Tibial artery (tissue), 4 donors: Measurements from ENCODE around the gene NPTN.
"Not testable (repeated sequence)": the region's sequence is repeated elsewhere in the genome, so short reads cannot be mapped to it uniquely, and the experiment has no call there.

Experiments used
- DNase-seq, 2 donors: peaks; one replicate each; pipeline ENCODE4 v3.0.0-alpha.2; 2019
- H3K27ac ChIP-seq, 2 donors: fragments of 200-600 bp; sonication (generic) in 1 of 2; 1 replicate in 1 of 2; 2 replicates in 1 of 2; pipeline ENCODE4 v1.5.1; 2018 to 2019; ENCODE audit warnings: mild to moderate bottlenecking in 1 of 2
- H3K27me3 ChIP-seq, 2 donors: fragments of 200-600 bp; sonication (generic) in 1 of 2; one replicate each; pipeline versions ENCODE4 v1.5.1 to v1.6.0; 2016 to 2019
- H3K36me3 ChIP-seq, 3 donors: fragments of 200-600 bp; sonication (generic) in 2 of 3; one replicate each; pipeline ENCODE4 v1.5.1; 2016 to 2019; ENCODE audit warnings: mild to moderate bottlenecking in 2 of 3
- H3K4me1 ChIP-seq, 4 donors: fragments of 200-600 bp; sonication (generic) in 2 of 4; 1 replicate in 3 of 4; 2 replicates in 1 of 4; pipeline ENCODE4 v1.5.1; 2016 to 2019
- H3K4me3 ChIP-seq, 2 donors: fragments of 200-600 bp; sonication (generic) in 1 of 2; 1 replicate in 1 of 2; 2 replicates in 1 of 2; pipeline ENCODE4 v1.5.1; 2018 to 2019; ENCODE audit warnings: mild to moderate bottlenecking in 2 of 2
- H3K9me3 ChIP-seq, 3 donors: fragments of 200-600 bp; sonication (generic) in 1 of 3; one replicate each; pipeline ENCODE4 v1.5.1; 2016 to 2019
- intact Hi-C: fragments of 100-400 bp; cut with DNase I; formaldehyde crosslinking; loops from one replicate; pipeline ENCODE4 v1.15.0; 2023; ENCODE audit warnings: low total_unique reads
- TF ChIP-seq, protein P1 (sequence below), 2 experiments: fragments of 200-600 bp in 1 of 2; fragments of 450-650 bp in 1 of 2; IDR thresholded peaks; one replicate each; pipeline ENCODE4 v1.5.1; 2017 to 2019; ENCODE audit warnings: antibody characterized with exemption in 2 of 2, mild to moderate bottlenecking in 1 of 2, moderate library complexity in 1 of 2

Gene NPTN

DNA sequence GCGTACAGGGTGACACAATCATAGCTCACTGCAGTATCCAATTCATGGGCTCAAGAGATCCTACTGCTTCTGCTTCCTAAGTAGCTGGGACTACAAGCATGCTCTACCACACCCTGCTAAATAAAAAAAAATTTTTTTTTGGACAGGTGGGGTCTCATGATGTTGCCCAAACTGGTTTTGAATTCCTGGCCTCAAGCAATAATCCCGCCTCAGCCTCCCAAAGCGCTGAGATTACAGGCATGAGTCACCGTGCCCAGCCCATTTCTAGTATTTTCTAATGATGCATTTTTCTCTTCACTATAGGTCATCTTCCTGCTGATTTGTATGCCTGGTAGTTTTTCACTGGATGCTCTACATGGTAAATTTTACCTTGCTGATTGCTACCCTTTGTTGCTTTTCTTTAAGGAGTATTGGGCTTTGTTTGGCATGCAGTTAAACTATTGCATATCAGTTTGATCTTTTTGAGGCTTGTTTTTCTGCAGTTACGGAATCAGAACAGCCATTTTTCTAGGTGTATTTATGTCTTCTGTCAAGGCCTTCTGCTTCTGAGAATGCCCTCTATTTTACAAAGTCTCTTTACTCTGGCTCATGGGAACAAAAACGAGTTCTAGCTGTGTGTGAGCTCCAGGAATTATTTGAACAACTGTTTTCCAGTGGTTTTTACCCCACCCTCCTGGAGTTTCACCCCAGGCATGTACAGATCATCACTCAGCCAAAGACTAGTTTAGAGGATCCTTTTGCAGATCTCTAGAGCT is 14.2 kb upstream of the NPTN start:
- H3K36me3 ChIP-seq: no peaks in the 10 kb centered on the region
- H3K27ac ChIP-seq: no peak overlapping the region
- no peaks in the 10 kb centered on the region for H3K9me3 ChIP-seq
- H3K4me3 ChIP-seq: no peak overlapping the region
- H3K27me3 ChIP-seq: peaks cover 0 to 15% of the 10 kb centered on the region in 2 donors
- no peak for DNase-seq
- intact Hi-C loops: no loop called here
- H3K4me1 ChIP-seq: no peaks in the 10 kb centered on the region
- TF ChIP-seq, protein P1, sequence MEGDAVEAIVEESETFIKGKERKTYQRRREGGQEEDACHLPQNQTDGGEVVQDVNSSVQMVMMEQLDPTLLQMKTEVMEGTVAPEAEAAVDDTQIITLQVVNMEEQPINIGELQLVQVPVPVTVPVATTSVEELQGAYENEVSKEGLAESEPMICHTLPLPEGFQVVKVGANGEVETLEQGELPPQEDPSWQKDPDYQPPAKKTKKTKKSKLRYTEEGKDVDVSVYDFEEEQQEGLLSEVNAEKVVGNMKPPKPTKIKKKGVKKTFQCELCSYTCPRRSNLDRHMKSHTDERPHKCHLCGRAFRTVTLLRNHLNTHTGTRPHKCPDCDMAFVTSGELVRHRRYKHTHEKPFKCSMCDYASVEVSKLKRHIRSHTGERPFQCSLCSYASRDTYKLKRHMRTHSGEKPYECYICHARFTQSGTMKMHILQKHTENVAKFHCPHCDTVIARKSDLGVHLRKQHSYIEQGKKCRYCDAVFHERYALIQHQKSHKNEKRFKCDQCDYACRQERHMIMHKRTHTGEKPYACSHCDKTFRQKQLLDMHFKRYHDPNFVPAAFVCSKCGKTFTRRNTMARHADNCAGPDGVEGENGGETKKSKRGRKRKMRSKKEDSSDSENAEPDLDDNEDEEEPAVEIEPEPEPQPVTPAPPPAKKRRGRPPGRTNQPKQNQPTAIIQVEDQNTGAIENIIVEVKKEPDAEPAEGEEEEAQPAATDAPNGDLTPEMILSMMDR (IDR thresholded peaks at IDR 0.05): no peak

DNA sequence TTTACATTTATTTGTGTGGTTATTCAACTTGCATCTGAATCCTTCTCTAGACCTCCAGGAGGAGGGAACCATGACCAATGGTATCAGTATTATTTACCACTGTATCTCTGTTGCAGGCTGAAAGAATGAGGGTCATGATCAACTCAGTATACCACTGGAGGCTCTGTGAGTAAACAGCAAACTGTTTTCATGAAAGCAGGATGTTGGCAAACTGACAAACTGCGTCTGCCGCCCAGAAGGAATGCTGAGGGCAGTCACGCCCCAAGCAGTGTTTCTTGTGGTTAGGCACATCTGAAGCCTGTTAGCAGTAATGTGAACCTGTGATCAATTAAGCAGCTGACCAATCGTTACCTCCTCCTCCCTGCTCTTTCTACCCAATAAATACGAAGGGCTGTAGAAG is 6.3 kb upstream of the NPTN start:
- H3K4me3 ChIP-seq, DNase-seq, H3K27ac ChIP-seq, H3K9me3 ChIP-seq, H3K4me1 ChIP-seq, H3K36me3 ChIP-seq: not testable (repeated sequence)
- intact Hi-C loops: loop anchor here (5.0 kb wide), 1 partner anchor 58 kb away; no protein-coding TSS in a partner anchor
- H3K27me3 ChIP-seq: peaks cover 0 to 16% of the 10 kb centered on the region in 2 donors

DNA sequence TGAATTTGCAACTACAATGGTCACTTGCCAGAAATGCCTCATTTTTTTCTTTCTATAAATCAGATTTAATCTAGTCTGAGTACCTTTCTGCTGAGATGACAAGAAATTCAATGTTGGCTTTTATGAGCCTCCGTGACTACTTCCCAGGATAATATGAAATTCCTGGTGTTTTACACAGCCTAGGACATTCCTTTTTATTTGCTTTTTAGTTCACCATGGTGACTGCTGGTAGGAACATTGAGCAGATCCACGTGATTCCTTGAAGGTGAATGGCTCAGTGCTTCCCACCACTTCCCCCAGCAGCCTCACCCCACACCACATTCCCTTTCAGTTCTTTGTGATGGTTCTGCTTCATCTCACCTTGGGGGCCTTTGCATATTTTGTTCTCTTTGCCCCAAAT is 4.3 kb upstream of the NPTN start:
- intact Hi-C loops: loop anchor here (5.0 kb wide), 1 partner anchor 60 kb away; no protein-coding TSS in a partner anchor
- no peak overlapping the region for H3K27ac ChIP-seq
- no peak overlapping the region for H3K4me3 ChIP-seq
- no peaks in the 10 kb centered on the region for H3K9me3 ChIP-seq
- H3K4me1 ChIP-seq: peaks cover 0 to 11% (median 5%) of the 10 kb centered on the region in 4 donors
- no peak for DNase-seq
- peaks cover 0 to 16% of the 10 kb centered on the region in 2 donors for H3K27me3 ChIP-seq
- H3K36me3 ChIP-seq: no peaks in the 10 kb centered on the region
- TF ChIP-seq, protein P1 (IDR thresholded peaks at IDR 0.05): no peak

DNA sequence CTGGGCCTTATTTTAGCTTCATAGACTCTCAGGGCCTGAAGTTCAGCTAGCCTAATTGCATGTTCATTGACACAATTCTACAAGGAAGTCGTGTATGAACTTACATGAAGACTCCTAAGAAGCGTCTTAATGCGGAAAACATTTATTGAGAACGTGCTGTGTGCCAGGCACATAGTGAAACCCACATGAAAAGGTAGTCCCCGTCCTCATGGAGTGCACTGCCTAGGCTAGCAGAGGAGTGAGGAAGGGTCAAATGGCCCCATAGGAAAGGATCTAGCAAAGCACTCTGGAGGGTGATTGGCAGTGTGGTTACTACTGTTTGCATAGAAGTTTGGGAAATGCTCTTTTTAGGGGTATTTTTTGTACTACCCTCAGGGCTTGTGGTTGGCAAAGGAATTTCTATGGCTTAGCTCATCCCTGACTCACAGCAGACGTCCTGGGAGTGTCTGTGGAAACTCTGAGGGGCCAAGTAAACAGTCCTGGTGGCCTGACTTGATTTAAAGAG is 854 bp upstream of the NPTN start:
- Histone ChIP-seq H3K27ac (peak overlapping the region; percentile 98 to 100), H3K4me3 (peak overlapping the region; percentile 92 to 98), H3K9me3 (no peaks in the 10 kb centered on the region), H3K4me1 (peaks cover 0 to 40% (median 21%) of the 10 kb centered on the region in 4 donors), H3K27me3 (peaks cover 0 to 2% of the 10 kb centered on the region in 2 donors), H3K36me3 (no peaks in the 10 kb centered on the region)
- TF ChIP-seq, protein P1 (IDR thresholded peaks at IDR 0.05): no peak
- intact Hi-C loops: no loop called here
- no peak for DNase-seq

DNA sequence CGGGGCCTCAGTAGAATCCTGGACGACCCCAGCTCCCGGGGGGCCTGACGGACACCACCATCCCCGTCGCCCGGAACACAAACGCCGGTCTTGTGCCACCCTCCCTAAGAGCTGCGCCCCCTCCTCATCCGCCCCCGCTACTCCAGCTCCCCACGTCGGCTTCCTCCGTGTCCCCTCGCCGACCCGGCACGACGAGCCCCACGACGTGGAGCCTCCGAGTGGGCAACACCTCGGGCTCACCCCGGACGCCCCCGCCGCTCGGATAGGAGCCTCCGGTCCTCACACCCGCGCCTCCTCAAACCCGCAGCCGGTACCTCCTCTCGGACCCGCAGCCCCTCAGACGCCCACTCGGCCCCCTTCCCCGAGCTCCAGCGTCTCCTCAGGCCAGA is 525 bp downstream of the NPTN start:
- Histone ChIP-seq H3K36me3 (no peaks in the 10 kb centered on the region), H3K27ac (peak overlapping the region; percentile 98 to 100), H3K27me3 (no peaks in the 10 kb centered on the region), H3K4me1 (peaks cover 0 to 54% (median 28%) of the 10 kb centered on the region in 4 donors), H3K4me3 (peak overlapping the region; percentile 92 to 98), H3K9me3 (no peaks in the 10 kb centered on the region)
- DNase-seq: peak in 1 of 2 donors; percentile 24
- intact Hi-C loops: no loop called here
- TF ChIP-seq, protein P1 (IDR thresholded peaks at IDR 0.05): no peak

DNA sequence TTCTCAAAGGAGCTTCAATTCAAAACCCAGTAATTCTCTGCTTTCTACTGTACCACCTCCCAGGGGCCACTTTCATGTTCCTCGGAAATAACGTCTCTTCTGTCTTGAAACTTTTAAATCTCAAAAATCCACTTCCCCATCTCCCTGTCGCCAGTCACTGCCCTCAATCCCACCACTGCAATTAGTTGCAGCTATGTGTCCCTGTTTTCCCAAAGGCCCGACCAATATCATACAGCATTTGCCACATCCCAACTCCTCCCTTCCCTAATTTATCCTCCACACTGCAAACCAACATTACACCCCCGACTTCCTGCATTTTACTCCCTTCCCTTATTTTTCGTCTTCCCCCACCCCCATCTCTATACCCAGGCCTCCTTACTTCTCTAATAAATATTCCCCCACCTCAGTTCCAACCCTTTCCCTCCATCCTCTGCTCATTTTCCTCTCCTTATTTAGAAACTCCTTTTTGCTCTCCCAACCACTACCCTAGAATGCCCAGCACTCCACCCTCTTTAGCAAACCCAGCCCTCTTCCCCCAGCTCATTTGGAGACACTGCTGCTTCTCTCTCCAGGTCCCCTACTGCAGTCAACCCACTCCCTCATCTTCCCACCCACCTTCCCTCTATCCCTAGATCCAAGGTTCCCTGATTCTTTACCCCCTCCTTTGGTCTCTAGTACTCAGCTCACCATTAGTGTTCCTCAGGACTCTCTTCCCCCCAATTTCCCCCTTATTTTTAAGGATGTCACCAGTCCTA is 1.1 kb downstream of the NPTN start:
- TF ChIP-seq, protein P1 (IDR thresholded peaks at IDR 0.05): no peak
- H3K27me3 ChIP-seq: no peaks in the 10 kb centered on the region
- no peaks in the 10 kb centered on the region for H3K9me3 ChIP-seq
- peak overlapping the region; percentile 92 to 98 for H3K4me3 ChIP-seq
- H3K27ac ChIP-seq: peak overlapping the region; percentile 98 to 100
- DNase-seq: peak; percentile 73 to 80
- peaks cover 0 to 60% (median 32%) of the 10 kb centered on the region in 4 donors for H3K4me1 ChIP-seq
- intact Hi-C loops: no loop called here
- H3K36me3 ChIP-seq: no peaks in the 10 kb centered on the region
